Glutamatergic neuron (in vitro differentiated cells): ENCODE data around the gene IL34. TPM values are rescaled to one million over a fixed set of nuclear protein-coding genes. Genes with fewer than 3 reads are reported as not detected.

Experiments
- DNase-seq: peaks from one replicate; pipeline ENCODE4 v3.0.0; 2022
- H3K27ac Mint-ChIP-seq: one replicate; pipeline ENCODE4 v1.8.0; 2020; ENCODE audit warnings: mild to moderate bottlenecking, mixed read lengths, inconsistent platforms; ENCODE audit not compliant: unreplicated experiment
- H3K27me3 Mint-ChIP-seq: one replicate; pipeline ENCODE4 v1.8.0; 2020; ENCODE audit warnings: mild to moderate bottlenecking, moderate library complexity, mixed read lengths, inconsistent platforms; ENCODE audit not compliant: unreplicated experiment
- H3K36me3 Mint-ChIP-seq: one replicate; pipeline ENCODE4 v1.8.0; 2020; ENCODE audit warnings: mild to moderate bottlenecking, mixed read lengths, inconsistent platforms; ENCODE audit not compliant: unreplicated experiment
- H3K4me1 Mint-ChIP-seq: one replicate; pipeline ENCODE4 v1.8.0; 2020; ENCODE audit warnings: mild to moderate bottlenecking, low read depth, mixed read lengths, inconsistent platforms; ENCODE audit not compliant: unreplicated experiment
- H3K4me3 Mint-ChIP-seq: one replicate; pipeline ENCODE4 v1.8.0; 2020; ENCODE audit warnings: mild to moderate bottlenecking, mixed read lengths, inconsistent platforms; ENCODE audit not compliant: unreplicated experiment
- H3K9me3 Mint-ChIP-seq: one replicate; pipeline ENCODE4 v1.8.0; 2020; ENCODE audit warnings: mild to moderate bottlenecking, moderate library complexity, mixed read lengths, inconsistent platforms; ENCODE audit not compliant: unreplicated experiment
- total RNA-seq: library from RNA; stranded (reverse); fragmentation: NEBNext Ultra II Directional; extraction: Animal tissue kit (Norgen Biotek cat#: 25700); gene quantifications from one replicate; pipeline ENCODE4 v1.2.1, GENCODE V29; 2021; ENCODE audit not compliant: unreplicated experiment
- TF ChIP-seq, protein P1 (sequence below): fragments of 200-600 bp; sonication (generic); IDR thresholded peaks from one replicate; pipeline ENCODE4 v1.5.0; 2021; ENCODE audit not compliant: partially characterized antibody, unreplicated experiment

The IL34 gene
- total RNA-seq, 1 donor from 2014 or later, result 0.42 TPM

DNA sequence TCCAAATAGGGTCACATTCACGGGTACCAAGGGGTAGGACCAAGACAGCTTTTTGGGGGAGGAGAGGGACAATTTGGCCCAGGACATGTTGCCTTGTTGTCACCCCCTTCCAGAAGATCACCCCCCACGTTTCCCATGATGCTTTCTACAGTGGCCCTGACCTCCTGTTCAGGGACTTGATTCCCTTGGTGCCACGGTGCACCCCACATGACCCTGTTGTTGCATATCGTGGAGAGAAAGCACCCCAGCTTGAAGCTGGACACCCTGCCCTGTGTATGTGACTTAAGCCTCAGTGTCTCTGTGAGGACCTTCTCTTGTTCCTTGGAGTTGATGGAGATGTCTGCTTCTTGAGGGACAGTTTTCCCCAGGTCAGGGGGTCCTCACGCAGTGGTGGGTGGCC is 12.6 kb downstream of the IL34 start:
- no peak overlapping the region for H3K4me3 Mint-ChIP-seq
- TF ChIP-seq, protein P1, sequence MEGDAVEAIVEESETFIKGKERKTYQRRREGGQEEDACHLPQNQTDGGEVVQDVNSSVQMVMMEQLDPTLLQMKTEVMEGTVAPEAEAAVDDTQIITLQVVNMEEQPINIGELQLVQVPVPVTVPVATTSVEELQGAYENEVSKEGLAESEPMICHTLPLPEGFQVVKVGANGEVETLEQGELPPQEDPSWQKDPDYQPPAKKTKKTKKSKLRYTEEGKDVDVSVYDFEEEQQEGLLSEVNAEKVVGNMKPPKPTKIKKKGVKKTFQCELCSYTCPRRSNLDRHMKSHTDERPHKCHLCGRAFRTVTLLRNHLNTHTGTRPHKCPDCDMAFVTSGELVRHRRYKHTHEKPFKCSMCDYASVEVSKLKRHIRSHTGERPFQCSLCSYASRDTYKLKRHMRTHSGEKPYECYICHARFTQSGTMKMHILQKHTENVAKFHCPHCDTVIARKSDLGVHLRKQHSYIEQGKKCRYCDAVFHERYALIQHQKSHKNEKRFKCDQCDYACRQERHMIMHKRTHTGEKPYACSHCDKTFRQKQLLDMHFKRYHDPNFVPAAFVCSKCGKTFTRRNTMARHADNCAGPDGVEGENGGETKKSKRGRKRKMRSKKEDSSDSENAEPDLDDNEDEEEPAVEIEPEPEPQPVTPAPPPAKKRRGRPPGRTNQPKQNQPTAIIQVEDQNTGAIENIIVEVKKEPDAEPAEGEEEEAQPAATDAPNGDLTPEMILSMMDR, result no peak
- no peak overlapping the region for H3K27ac Mint-ChIP-seq
- peaks cover 2% of the 10 kb centered on the region for H3K27me3 Mint-ChIP-seq
- H3K4me1 Mint-ChIP-seq, result peaks cover 7% of the 10 kb centered on the region
- H3K9me3 Mint-ChIP-seq, result no peaks in the 10 kb centered on the region
- DNase-seq, result no peak
- H3K36me3 Mint-ChIP-seq, result no peaks in the 10 kb centered on the region

- Mint-ChIP-seq H3K4me1 (peaks cover 6% of the 10 kb centered on the region), H3K9me3 (no peaks in the 10 kb centered on the region), H3K27ac (no peak overlapping the region), H3K36me3 (no peaks in the 10 kb centered on the region), H3K27me3 (peaks cover 2% of the 10 kb centered on the region), H3K4me3 (no peak overlapping the region)
- DNase-seq, result no peak
- TF ChIP-seq, protein P1, result no peak
Measured at GRCh38 chr16:70659546-70659945, 13.2 kb downstream of the IL34 start.

- no peaks in the 10 kb centered on the region for H3K36me3 Mint-ChIP-seq
- TF ChIP-seq, protein P1, result no peak
- no peak overlapping the region for H3K27ac Mint-ChIP-seq
- peaks cover 6% of the 10 kb centered on the region for H3K4me1 Mint-ChIP-seq
- H3K4me3 Mint-ChIP-seq, result no peak overlapping the region
- H3K27me3 Mint-ChIP-seq, result peaks cover 2% of the 10 kb centered on the region
- no peak for DNase-seq
- H3K9me3 Mint-ChIP-seq, result no peaks in the 10 kb centered on the region
Measured at GRCh38 chr16:70659953-70660671, 13.8 kb downstream of the IL34 start.

DNA sequence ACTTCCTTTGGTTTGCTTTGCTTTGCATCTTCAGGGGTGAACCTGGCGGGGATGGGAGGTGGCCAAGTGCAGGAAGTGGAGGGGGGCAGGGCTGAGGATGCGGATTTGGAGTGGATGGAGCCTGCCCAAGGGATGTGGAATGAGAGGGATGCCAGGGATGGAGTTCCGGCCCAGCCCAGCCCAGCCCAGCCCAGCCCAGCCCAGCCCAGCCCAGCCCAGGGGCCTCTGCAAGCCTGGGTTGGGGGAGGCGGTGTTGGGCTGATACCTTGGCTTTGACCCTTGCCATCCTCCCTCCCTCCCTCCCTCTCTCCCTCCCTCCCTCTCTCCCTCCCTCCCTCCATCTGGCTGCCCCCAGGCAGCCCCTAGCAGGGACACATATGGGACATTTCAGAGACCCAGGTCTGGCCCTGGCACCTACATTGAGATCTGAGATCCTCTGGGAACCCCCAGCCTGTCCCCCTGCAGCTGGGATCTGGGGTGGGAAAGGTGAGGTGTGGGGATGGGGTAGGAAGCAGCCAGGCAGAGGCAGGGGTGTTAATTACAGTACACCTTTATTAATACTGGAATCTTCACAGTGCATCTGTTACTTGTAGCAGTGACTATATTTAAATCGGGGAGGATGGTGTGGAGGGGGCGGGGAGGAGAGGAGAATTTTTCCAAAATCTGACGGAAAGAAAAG is 14.5 kb downstream of the IL34 start:
- TF ChIP-seq, protein P1, result no peak
- Mint-ChIP-seq H3K27ac (no peak overlapping the region), H3K27me3 (peaks cover 2% of the 10 kb centered on the region), H3K9me3 (no peaks in the 10 kb centered on the region), H3K4me3 (no peak overlapping the region), H3K36me3 (peaks cover 1% of the 10 kb centered on the region), H3K4me1 (peaks cover 6% of the 10 kb centered on the region)
- DNase-seq, result no peak

- Mint-ChIP-seq H3K9me3 (no peaks in the 10 kb centered on the region), H3K27me3 (peaks cover 2% of the 10 kb centered on the region), H3K4me3 (no peak overlapping the region), H3K27ac (no peak overlapping the region), H3K4me1 (peaks cover 6% of the 10 kb centered on the region), H3K36me3 (peaks cover 9% of the 10 kb centered on the region)
- no peak for DNase-seq
- TF ChIP-seq, protein P1, result no peak
Measured at GRCh38 chr16:70661534-70661917, 15.2 kb downstream of the IL34 start.
